ENCODE measurements around the gene GRK5. TPM values are rescaled to one million over a fixed set of nuclear protein-coding genes. Genes with fewer than 3 reads are reported as not detected.
"Not testable (repeated sequence)": the region's sequence is repeated elsewhere in the genome, so short reads cannot be mapped to it uniquely, and the experiment has no call there.

Gene GRK5
- total and polyA plus RNA-seq, 5 donors: 31.3 to 89.9 (median 57.6) TPM

DNA sequence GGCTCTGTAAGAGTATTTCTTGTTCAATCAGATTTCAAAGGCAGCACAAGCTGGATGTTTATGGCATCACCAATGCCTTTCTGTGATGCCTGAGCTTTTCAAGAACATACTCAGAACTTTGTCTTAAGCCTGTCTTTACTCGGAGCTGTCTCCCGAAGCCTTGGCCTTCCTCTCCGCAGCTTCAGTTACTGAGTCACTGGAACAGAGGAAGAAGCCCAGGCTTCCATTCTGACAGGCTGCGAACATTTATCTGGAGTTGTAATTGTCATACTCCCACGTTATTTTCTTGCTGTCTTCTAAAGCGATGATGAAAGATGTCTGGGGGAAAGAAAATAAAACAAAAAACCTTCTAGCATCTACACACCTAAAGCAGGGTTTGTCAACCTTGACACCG, 43.9 kb downstream of the GRK5 start:
- no peaks in the 10 kb centered on the region for H3K27me3 ChIP-seq (ENCODE audit: control insufficient read depth, insufficient read depth)
- ATAC-seq: peak in 1 of 2 donors; percentile 12
- intact Hi-C loops (cut with DNase I): loop anchor here in 2 of 4 donors (5.0 kb wide), 1 partner anchor 39 kb away; no protein-coding TSS in a partner anchor
- no peaks in the 10 kb centered on the region for H3K9me3 ChIP-seq (ENCODE audit: control insufficient read depth, low read length)
- no peak overlapping the region for H3K4me3 ChIP-seq (ENCODE audit: low read length)
- DNase-seq: no peak
- WGBS: 26% methylated on average over 7 of the region's 7 CpGs
- H3K27ac ChIP-seq (ENCODE audit: low read length): peak overlapping the region; percentile 74
- H3K4me1 ChIP-seq (ENCODE audit: control insufficient read depth, insufficient read depth, low read length): peaks cover 44% of the 10 kb centered on the region

DNA sequence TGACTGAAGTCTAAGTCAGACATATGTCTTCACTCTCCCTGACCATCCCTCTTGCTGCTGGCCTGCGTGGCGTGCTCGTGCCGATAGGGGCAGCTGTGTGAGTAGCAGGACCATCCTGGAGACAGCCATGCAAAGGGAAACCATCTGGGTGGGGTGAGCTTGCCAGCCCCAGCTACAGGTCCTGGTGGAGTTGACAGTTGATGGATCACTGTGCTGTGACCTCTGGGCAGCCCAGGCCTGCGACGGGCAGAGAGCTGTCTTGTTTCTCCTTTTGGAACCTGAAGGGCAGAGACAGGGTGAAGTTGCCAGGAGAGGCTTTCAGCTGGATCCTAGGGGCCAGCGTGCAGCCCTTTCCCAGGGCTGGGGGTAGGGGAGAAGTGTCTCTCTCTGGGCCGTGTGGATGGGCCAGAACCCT, 44.7 kb downstream of the GRK5 start:
- intact Hi-C loops (cut with DNase I): loop anchor here in 2 of 4 donors (5.0 kb wide), 1 partner anchor 40 kb away; no protein-coding TSS in a partner anchor
- 42% methylated on average over 8 of the region's 8 CpGs for WGBS
- no peak overlapping the region for H3K4me3 ChIP-seq (ENCODE audit: low read length)
- DNase-seq (peak; percentile 47 to 79 (median 77)), ATAC-seq (peak; percentile 5 to 10)
- peaks cover 38% of the 10 kb centered on the region for H3K4me1 ChIP-seq (ENCODE audit: control insufficient read depth, insufficient read depth, low read length)
- no peaks in the 10 kb centered on the region for H3K9me3 ChIP-seq (ENCODE audit: control insufficient read depth, low read length)
- peak overlapping the region; percentile 74 for H3K27ac ChIP-seq (ENCODE audit: low read length)
- no peaks in the 10 kb centered on the region for H3K27me3 ChIP-seq (ENCODE audit: control insufficient read depth, insufficient read depth)

GRCh38 chr10:119252470-119253151, 45.2 kb downstream of the GRK5 start:
- ATAC-seq (no peak), DNase-seq (no peak)
- H3K9me3 ChIP-seq (ENCODE audit: control insufficient read depth, low read length): no peaks in the 10 kb centered on the region
- 88% methylated on average over 10 of the region's 10 CpGs for WGBS
- no peak overlapping the region for H3K4me3 ChIP-seq (ENCODE audit: low read length)
- intact Hi-C loops (cut with DNase I): loop anchor here in 2 of 4 donors (5.0 kb wide), 1 partner anchor 40 kb away; no protein-coding TSS in a partner anchor
- H3K27ac ChIP-seq (ENCODE audit: low read length): peak overlapping the region; percentile 74
- H3K27me3 ChIP-seq (ENCODE audit: control insufficient read depth, insufficient read depth): no peaks in the 10 kb centered on the region
- peaks cover 38% of the 10 kb centered on the region for H3K4me1 ChIP-seq (ENCODE audit: control insufficient read depth, insufficient read depth, low read length)

DNA sequence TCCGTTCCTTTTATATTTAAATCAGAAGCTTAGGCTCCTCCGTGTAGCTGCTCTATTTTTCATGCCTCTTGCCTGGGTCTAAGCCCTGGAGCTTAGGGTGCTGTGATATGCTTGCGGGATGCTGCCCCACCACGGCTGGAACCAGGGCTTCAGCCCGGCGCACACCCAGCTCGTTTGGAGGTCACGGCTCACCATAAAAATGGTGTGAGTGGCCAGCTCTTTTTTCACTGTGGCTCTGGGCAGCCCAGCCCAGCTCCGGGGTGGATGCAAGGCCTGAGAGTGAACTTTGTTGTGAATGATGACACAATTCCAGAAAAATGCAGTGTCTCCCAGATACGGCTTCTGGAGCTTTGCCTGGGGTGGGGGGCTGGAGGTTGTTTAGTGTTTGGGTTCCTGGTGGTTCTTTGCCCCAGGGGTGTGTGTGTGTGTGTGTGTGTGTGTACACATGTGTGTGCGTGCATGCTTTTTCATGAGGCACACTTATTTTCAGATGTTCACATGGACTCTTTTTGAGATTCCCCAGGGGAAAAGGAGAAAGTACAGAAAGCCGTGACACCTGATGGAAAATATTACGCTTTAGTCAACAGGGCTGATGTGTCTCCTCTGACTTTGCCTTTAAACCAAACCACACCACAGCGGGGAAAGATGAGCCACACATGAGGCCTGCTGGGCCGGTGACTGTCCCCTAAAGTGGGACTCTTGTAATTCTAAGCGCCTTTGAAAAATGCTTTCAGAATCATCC, 46.2 kb downstream of the GRK5 start:
- ATAC-seq (peak; percentile 79 to 85), DNase-seq (peak; percentile 81 to 92 (median 89))
- 31% methylated on average over 16 of the region's 16 CpGs for WGBS
- H3K27me3 ChIP-seq (ENCODE audit: control insufficient read depth, insufficient read depth): no peaks in the 10 kb centered on the region
- peak overlapping the region; percentile 74 for H3K27ac ChIP-seq (ENCODE audit: low read length)
- H3K9me3 ChIP-seq (ENCODE audit: control insufficient read depth, low read length): no peaks in the 10 kb centered on the region
- peaks cover 43% of the 10 kb centered on the region for H3K4me1 ChIP-seq (ENCODE audit: control insufficient read depth, insufficient read depth, low read length)
- H3K4me3 ChIP-seq (ENCODE audit: low read length): no peak overlapping the region
- intact Hi-C loops (cut with DNase I): loop anchor here in 2 of 4 donors (5.0 kb wide), 1 partner anchor 41 kb away; no protein-coding TSS in a partner anchor

- Histone ChIP-seq H3K4me3 (ENCODE audit: low read length) (no peak overlapping the region), H3K4me1 (ENCODE audit: control insufficient read depth, insufficient read depth, low read length) (peaks cover 45% of the 10 kb centered on the region), H3K27ac (ENCODE audit: low read length) (peak overlapping the region; percentile 74), H3K9me3 (ENCODE audit: control insufficient read depth, low read length) (no peaks in the 10 kb centered on the region), H3K27me3 (ENCODE audit: control insufficient read depth, insufficient read depth) (no peaks in the 10 kb centered on the region)
- 29% methylated on average over 3 of the region's 3 CpGs for WGBS
- intact Hi-C loops (cut with DNase I): loop anchor here in 2 of 4 donors (5.0 kb wide), 1 partner anchor 42 kb away; no protein-coding TSS in a partner anchor
- ATAC-seq (peak; percentile 21 to 35), DNase-seq (no peak)
Observed at GRCh38 chr10:119254335-119254734, 47.0 kb downstream of the GRK5 start.

GRCh38 chr10:119256030-119256429, 48.7 kb downstream of the GRK5 start:
- ATAC-seq: no peak
- WGBS: 85% methylated on average over 8 of the region's 8 CpGs
- no peak overlapping the region for H3K4me3 ChIP-seq (ENCODE audit: low read length)
- H3K9me3 ChIP-seq (ENCODE audit: control insufficient read depth, low read length): no peaks in the 10 kb centered on the region
- intact Hi-C loops (cut with DNase I): no loop called here
- no peak for DNase-seq
- H3K27me3 ChIP-seq (ENCODE audit: control insufficient read depth, insufficient read depth): no peaks in the 10 kb centered on the region
- peaks cover 39% of the 10 kb centered on the region for H3K4me1 ChIP-seq (ENCODE audit: control insufficient read depth, insufficient read depth, low read length)
- H3K27ac ChIP-seq (ENCODE audit: low read length): no peak overlapping the region

DNA sequence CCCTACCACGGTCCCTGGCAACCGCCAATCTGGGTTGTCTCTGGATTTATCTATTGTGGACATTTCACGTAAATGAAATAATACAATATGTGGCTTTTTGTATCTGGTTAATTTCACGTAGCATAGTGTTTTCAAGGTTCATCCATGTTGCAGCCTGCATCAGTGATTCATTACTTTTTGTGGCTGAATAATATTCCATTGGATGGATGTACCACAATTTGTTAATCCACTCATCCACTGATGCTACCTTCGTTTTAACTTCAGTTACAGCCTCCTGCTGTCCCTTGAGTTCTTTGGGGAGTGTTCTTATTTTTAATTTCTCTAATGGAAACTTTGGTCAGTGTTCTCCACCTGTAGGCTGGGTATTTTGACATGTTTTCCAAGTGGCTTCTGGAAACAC, 49.5 kb downstream of the GRK5 start:
- DNase-seq: no peak
- Histone ChIP-seq H3K27ac (ENCODE audit: low read length) (no peak overlapping the region), H3K4me1 (ENCODE audit: control insufficient read depth, insufficient read depth, low read length) (peaks cover 33% of the 10 kb centered on the region), H3K9me3 (ENCODE audit: control insufficient read depth, low read length) (no peaks in the 10 kb centered on the region), H3K27me3 (ENCODE audit: control insufficient read depth, insufficient read depth) (no peaks in the 10 kb centered on the region), H3K4me3 (ENCODE audit: low read length) (no peak overlapping the region)
- no peak for ATAC-seq
- intact Hi-C loops (cut with DNase I): no loop called here
- 97% methylated on average over 5 of the region's 5 CpGs for WGBS

DNA sequence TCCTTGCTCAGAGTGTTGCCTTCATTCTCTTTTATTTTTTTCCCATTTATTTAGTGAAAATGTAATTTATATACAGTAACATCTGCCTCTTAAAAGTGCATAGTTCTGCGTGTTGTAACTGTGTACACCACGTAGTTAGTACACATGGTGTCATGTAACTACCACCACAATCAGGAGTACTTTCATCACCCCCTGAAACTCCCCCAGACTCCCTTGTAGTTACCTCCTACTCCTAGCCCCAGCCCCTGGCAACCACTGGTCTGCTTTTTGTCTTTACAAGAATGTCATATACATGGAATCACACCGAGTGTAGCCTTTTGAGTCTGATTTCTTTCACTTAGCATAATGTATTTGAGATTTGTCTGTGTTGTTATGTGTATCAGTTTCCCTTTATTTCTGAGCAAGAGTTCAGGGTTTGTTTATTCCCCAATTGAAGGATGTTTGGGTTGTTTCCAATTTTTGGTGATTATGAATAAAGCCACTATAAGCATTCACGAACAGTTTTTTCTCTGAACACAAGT, 50.6 kb downstream of the GRK5 start:
- intact Hi-C loops (cut with DNase I): no loop called here
- H3K27ac ChIP-seq (ENCODE audit: low read length): no peak overlapping the region
- 59% methylated on average over 4 of the region's 4 CpGs for WGBS
- peaks cover 24% of the 10 kb centered on the region for H3K4me1 ChIP-seq (ENCODE audit: control insufficient read depth, insufficient read depth, low read length)
- H3K4me3 ChIP-seq (ENCODE audit: low read length): no peak overlapping the region
- H3K27me3 ChIP-seq (ENCODE audit: control insufficient read depth, insufficient read depth): no peaks in the 10 kb centered on the region
- no peaks in the 10 kb centered on the region for H3K9me3 ChIP-seq (ENCODE audit: control insufficient read depth, low read length)
- ATAC-seq (no peak), DNase-seq (peak in 1 of 3 donors; percentile 0)

DNA sequence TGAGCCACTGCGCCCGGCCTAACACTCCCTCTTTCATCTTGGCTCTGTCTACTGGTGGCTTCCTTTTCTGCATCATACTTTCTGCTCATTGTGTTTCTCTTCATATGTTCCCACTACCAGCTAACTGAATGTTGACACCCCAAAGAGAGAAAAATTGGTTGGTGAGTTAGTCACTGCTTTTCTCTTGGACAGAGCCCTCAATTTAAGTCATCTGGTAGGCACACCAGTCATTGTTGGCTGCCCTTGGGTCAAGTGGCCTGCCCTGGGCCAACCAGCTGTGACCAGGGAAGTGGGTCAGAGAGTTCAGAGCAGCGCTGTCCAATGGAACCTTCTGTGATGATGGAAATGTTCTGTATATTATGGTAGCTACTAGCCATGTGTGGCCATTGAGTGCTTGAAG, 52.0 kb downstream of the GRK5 start:
- Histone ChIP-seq H3K27ac (ENCODE audit: low read length) (no peak overlapping the region), H3K4me1 (ENCODE audit: control insufficient read depth, insufficient read depth, low read length) (peaks cover 19% of the 10 kb centered on the region), H3K4me3 (ENCODE audit: low read length) (no peak overlapping the region), H3K27me3 (ENCODE audit: control insufficient read depth, insufficient read depth) (no peaks in the 10 kb centered on the region), H3K9me3 (ENCODE audit: control insufficient read depth, low read length) (no peaks in the 10 kb centered on the region)
- intact Hi-C loops (cut with DNase I): no loop called here
- 100% methylated on average over 3 of the region's 3 CpGs for WGBS
- no peak for ATAC-seq
- peak in 1 of 3 donors; percentile 28 for DNase-seq

GRCh38 chr10:119261016-119261415, 53.6 kb downstream of the GRK5 start:
- H3K9me3 ChIP-seq (ENCODE audit: control insufficient read depth, low read length); H3K27me3 ChIP-seq (ENCODE audit: control insufficient read depth, insufficient read depth); ATAC-seq; intact Hi-C loops (cut with DNase I); H3K27ac ChIP-seq (ENCODE audit: low read length); H3K4me3 ChIP-seq (ENCODE audit: low read length): not testable (repeated sequence)
- DNase-seq: peak in 1 of 3 donors; percentile 47
- 98% methylated on average over 23 of the region's 34 CpGs for WGBS
- peaks cover 16% of the 10 kb centered on the region for H3K4me1 ChIP-seq (ENCODE audit: control insufficient read depth, insufficient read depth, low read length)
